Stimulated activated CD8-positive, alpha-beta memory T cell treated with anti-CD3 and anti-CD28 coated beads, Interleukin-12 subunit alpha, Interleukin-12 subunit beta, amount 100 ng/mL, for 24 hours (primary cell): ENCODE measurements around the gene TPSD1.
A peak's percentile ranks its signal among the peaks of the same experiment; 100 is the strongest.

ENCODE experiments used
- DNase-seq: peaks from one replicate; pipeline ENCODE4 v3.0.0-alpha.2; 2020; ENCODE audit errors: extremely low read depth

The TPSD1 gene

GRCh38 chr16:1299012-1299867 lies 43.4 kb downstream of the TPSD1 start:
- no peak for DNase-seq

DNA sequence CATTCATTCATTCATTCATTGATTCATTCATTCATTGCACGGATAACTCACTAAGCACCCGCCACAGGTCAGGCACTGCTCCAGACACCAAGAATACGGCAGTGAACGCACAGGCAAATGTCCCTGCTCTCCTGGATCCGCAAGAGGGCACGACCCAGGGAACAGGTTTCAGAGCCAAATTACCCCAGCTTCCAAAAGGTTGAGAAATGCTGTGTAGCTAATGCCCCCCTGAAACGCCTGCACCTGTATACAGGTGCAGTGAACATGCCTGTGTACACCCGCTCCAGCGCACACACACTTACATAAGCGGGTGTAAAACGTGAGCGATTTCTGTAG lies 44.0 kb downstream of the TPSD1 start:
- DNase-seq = no peak

- DNase-seq = peak; percentile 31
Observed at GRCh38 chr16:1300664-1301476, 45.0 kb downstream of the TPSD1 start.

- no peak for DNase-seq
Observed at GRCh38 chr16:1301562-1301961, 45.7 kb downstream of the TPSD1 start.

- no peak for DNase-seq
Observed at GRCh38 chr16:1305823-1306222, 50.0 kb downstream of the TPSD1 start.

GRCh38 chr16:1306334-1306733 lies 50.5 kb downstream of the TPSD1 start:
- no peak for DNase-seq

- DNase-seq = no peak
Observed at GRCh38 chr16:1308036-1308976, 52.4 kb downstream of the TPSD1 start.
